AG09309 (cell line): ENCODE measurements around the gene HECW1.
"Not testable (repeated sequence)": the region's sequence is repeated elsewhere in the genome, so short reads cannot be mapped to it uniquely, and the experiment has no call there.

Experiments used
- DNase-seq: peaks from one replicate; pipeline ENCODE4 v3.0.0-alpha.2; 2010; ENCODE audit warnings: low read depth
- H3K4me3 ChIP-seq: 2 replicates; pipeline ENCODE4 v1.5.1; 2011; ENCODE audit warnings: mild to moderate bottlenecking, low read depth, low read length, moderate library complexity; ENCODE audit not compliant: control insufficient read depth
- CTCF ChIP-seq: IDR thresholded peaks from 2 replicates; pipeline ENCODE4 v1.5.1; 2011; ENCODE audit warnings: mild to moderate bottlenecking, low read depth, low read length, inconsistent platforms; ENCODE audit not compliant: insufficient read depth, control insufficient read depth; ENCODE audit errors: missing control alignments

HECW1 gene

GRCh38 chr7:43485580-43485979 lies 373.1 kb downstream of the HECW1 start:
- TF ChIP-seq CTCF = no peak
- DNase-seq = no peak

GRCh38 chr7:43486008-43486407 lies 373.6 kb downstream of the HECW1 start:
- H3K4me3 ChIP-seq, DNase-seq: not testable (repeated sequence)

More at GRCh38 chr7:43485580-43485979, 373.1 kb downstream of the HECW1 start:
- no peak overlapping the region for H3K4me3 ChIP-seq

DNA sequence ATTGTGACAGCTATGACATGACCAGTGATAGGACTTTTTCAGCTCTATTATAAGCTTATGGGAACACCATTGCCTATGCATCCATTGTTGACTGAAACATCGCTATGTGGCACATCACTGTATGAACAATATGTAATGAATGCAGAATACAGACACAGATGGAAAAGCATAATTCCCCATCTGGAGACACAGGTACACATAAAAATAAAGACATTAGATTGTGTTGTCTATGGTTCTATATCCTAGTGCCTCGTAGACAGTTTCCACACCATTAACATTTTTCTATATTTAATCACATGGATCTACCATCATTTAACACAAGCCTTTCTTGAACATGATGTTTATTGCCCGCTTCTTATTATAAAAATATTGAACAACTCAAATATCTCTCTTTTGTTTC lies 374.2 kb downstream of the HECW1 start:
- no peak for TF ChIP-seq CTCF
- no peak for DNase-seq

GRCh38 chr7:43487731-43488073 lies 375.3 kb downstream of the HECW1 start:
- no peak for TF ChIP-seq CTCF
- DNase-seq = no peak
- H3K4me3 ChIP-seq = no peak overlapping the region

More for the DNA sequence above, 374.2 kb downstream of the HECW1 start:
- H3K4me3 ChIP-seq = no peak overlapping the region

GRCh38 chr7:43489257-43489656 lies 376.8 kb downstream of the HECW1 start:
- H3K4me3 ChIP-seq = no peak overlapping the region
- TF ChIP-seq CTCF = no peak
- DNase-seq = no peak

GRCh38 chr7:43490016-43490415 lies 377.6 kb downstream of the HECW1 start:
- no peak for TF ChIP-seq CTCF
- H3K4me3 ChIP-seq = no peak overlapping the region
- DNase-seq = no peak

DNA sequence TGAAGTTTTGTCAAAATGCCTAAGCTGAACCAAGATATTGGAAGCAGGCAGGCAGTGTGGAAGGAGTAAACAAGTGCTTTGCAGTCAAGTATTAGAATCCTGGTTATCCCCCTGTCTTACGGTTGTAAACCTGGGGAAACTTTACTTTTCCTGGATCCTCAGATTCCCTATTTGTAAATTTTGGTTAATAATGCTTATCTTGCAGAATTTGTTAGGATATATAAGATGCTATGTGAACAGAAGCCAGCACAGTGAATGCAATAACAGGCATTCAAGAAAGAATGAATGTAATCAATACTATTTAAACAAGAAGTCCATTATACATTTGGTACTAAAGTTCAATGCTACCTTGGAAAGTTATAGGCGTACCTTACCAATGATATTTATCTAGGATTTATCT lies 378.7 kb downstream of the HECW1 start:
- H3K4me3 ChIP-seq = no peak overlapping the region
- no peak for DNase-seq
- no peak for TF ChIP-seq CTCF
